Measurements from ENCODE around the gene IFT27.

DNA sequence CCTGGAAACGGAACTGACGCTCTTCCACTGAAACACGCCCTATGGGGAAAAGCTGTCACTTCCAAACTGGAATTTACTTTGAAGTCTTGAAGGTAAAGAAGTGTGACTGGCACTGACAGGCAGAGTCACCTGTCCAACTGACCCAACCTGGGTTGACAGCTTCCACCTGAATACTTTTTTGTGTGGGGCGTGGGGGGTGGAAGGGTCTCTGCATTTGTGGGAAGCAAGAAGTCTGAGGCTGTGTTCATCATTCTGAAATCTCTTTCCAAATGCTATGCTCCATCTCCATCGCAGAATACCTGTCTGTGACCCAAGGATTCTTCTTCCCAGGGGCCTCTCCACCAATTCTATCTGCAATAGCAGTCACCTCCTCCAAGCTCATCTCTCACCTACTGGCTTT, 7.8 kb downstream of the IFT27 start:
- TF ChIP-seq, protein P1, sequence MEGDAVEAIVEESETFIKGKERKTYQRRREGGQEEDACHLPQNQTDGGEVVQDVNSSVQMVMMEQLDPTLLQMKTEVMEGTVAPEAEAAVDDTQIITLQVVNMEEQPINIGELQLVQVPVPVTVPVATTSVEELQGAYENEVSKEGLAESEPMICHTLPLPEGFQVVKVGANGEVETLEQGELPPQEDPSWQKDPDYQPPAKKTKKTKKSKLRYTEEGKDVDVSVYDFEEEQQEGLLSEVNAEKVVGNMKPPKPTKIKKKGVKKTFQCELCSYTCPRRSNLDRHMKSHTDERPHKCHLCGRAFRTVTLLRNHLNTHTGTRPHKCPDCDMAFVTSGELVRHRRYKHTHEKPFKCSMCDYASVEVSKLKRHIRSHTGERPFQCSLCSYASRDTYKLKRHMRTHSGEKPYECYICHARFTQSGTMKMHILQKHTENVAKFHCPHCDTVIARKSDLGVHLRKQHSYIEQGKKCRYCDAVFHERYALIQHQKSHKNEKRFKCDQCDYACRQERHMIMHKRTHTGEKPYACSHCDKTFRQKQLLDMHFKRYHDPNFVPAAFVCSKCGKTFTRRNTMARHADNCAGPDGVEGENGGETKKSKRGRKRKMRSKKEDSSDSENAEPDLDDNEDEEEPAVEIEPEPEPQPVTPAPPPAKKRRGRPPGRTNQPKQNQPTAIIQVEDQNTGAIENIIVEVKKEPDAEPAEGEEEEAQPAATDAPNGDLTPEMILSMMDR (IDR thresholded peaks at IDR 0.05; ENCODE audit: insufficient read depth, low read length): no peak
- TF ChIP-seq POLR2AphosphoS5 (IDR thresholded peaks at IDR 0.05; ENCODE audit: low read depth) (no peak), GABPA (IDR thresholded peaks at IDR 0.05; ENCODE audit: low read depth) (no peak), SPI1 (IDR thresholded peaks at IDR 0.05; ENCODE audit: borderline replicate concordance, low read depth) (no peak)
- TF ChIP-seq, protein P2, sequence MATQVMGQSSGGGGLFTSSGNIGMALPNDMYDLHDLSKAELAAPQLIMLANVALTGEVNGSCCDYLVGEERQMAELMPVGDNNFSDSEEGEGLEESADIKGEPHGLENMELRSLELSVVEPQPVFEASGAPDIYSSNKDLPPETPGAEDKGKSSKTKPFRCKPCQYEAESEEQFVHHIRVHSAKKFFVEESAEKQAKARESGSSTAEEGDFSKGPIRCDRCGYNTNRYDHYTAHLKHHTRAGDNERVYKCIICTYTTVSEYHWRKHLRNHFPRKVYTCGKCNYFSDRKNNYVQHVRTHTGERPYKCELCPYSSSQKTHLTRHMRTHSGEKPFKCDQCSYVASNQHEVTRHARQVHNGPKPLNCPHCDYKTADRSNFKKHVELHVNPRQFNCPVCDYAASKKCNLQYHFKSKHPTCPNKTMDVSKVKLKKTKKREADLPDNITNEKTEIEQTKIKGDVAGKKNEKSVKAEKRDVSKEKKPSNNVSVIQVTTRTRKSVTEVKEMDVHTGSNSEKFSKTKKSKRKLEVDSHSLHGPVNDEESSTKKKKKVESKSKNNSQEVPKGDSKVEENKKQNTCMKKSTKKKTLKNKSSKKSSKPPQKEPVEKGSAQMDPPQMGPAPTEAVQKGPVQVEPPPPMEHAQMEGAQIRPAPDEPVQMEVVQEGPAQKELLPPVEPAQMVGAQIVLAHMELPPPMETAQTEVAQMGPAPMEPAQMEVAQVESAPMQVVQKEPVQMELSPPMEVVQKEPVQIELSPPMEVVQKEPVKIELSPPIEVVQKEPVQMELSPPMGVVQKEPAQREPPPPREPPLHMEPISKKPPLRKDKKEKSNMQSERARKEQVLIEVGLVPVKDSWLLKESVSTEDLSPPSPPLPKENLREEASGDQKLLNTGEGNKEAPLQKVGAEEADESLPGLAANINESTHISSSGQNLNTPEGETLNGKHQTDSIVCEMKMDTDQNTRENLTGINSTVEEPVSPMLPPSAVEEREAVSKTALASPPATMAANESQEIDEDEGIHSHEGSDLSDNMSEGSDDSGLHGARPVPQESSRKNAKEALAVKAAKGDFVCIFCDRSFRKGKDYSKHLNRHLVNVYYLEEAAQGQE (IDR thresholded peaks at IDR 0.05; ENCODE audit: insufficient replicate concordance, low read depth): no peak

Measured in HL-60 (cell line).